HG02623 (cell line): ENCODE measurements around the gene TEX29.

ENCODE experiments used
- ATAC-seq: cut with Tn5 transposase; IDR thresholded peaks from one replicate; pipeline ENCODE4 v1.9.1; 2021; ENCODE audit warnings: moderate library complexity; ENCODE audit not compliant: unreplicated experiment

Gene TEX29

DNA sequence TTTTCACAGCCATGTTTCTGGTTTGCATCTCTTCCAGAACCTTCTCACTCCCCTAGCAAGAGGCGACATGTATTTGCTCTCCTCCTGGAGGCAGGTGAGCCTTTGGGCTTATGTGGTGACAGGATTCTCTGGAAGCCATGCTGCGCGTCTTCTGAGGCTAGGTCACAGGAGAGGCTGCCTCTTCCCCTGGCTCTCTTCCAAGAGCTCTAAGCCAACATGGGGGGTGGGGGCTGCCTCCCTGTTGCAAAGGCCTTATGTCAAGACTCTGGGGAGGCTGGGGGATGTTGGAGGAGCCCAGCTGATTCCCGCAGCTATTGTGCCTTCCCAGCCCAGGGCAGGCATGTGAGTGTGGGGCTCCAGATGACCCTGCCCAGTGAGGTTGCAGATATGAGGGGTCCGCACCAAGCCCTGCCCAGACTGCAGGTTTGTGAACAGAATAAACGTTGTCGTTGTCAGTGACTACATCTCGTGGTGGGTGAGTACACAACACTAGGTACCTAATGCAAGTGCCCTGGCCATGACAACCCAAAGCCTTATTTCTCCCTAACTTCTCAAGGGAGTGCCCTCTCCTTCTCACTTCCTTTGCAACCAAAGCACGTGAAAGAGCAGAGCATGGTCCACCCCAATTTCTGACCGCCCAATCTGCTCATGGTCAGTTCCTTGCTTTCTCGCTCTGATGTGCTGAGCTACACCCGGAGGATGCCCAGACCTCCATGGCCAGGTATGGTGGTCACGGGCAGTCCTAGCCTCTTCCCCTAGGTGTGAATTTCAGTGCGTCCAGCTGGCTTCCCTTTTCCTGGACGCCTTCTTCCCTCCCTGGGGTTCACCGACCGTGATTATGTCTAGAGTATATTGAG, 44.9 kb downstream of the TEX29 start:
- ATAC-seq, result no peak

DNA sequence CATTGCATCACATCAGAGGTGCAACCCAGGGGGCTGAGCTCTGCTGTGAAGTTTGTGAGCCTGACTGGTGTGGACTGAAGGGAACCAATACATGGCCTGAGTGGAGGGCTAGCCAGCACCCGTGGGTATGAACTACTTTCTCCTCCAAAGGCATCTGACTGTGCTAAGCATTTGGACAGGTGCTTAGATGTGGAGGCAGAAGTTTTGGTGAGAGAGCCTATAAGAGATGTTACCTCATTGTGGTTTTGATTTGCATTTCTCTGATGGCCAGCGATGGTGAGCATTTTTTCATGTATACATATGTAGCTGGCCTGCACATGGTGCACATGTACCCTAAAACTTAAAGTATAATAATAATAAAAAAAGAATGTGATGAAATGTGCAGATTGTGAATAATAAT, 46.9 kb downstream of the TEX29 start:
- ATAC-seq, result no peak

DNA sequence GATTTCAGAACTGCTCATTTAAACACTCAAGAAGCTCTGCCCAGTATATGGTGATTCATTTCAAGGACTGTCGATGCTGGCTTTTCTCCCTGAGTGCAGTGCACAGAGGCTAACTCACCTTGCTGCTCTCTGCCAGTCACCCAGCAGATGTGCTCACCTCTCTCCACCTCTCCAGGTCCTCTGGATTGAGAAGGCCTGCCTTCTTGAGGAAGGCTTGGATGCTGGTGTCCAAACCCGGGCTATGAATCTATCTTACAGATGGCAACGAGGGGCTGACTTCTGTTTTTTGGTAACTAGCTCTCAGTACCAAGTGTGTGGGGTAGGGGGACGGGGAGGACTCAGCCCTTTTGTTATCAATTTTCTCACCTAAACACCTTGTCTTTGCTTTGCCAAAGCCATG, 47.6 kb downstream of the TEX29 start:
- no peak for ATAC-seq

DNA sequence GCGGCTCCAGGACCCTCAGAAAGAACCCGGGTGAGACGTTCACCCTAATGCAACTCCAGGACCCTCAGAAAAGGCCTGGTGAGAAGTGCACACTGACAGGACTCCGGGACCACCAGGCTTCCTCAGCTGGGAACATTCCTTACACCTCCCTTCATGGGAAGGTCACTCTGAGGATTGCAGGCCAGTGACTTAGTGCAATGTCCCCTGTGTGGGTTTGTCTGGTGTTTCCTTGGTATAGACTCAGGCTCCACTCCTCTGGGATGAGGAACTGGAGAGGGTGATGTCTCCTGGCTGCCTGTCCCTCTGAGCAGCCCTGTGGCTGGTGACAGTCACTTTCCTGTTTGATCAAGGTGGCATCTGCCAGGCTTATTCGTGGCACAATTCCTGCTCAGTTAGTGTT, 49.7 kb downstream of the TEX29 start:
- ATAC-seq, result no peak

DNA sequence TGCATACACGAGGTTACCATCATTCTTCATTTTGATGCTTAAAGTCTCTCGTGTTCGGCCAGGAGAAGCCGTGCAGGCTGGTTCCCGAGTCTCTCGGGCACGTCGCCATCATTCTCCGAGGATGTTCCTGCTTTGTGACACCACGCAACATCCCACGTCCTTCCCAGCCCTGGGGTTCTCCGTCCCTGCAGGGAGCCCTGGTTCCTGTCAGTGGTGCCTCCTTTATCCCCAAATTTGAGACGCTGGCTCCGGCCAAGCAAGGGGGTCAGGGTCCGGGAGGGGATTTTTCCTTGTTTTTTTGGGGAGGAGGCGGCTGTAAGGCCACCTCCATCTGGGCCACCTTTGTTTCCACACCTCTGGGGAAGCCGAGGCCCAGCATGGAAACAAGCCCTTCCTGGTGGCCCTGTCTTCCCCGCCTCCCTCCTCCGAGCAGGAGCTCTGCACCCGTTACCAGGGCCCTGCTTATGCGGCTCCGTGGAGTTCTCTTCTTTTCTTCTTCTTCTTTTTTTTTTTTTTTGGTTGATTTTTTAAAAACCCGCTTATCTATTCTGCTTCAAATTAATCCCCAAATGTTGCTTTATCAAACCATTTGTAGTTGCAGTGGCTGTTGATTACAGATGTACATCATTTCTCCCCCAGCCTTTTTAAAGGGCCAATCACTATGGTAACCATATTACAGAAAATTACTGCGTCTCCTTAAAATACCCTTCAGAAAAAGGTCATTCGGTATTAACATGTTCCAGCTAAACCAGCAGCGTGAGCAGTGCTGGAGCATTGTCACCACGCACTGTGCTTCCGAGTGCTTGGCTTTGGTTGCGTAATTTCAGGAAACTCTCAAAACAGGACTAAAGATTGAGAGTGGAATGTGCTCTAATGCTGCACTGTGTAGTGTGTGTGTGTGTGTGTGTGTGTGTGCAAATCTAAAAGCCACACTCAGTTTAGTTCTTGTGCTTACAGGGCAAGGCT, 50.4 kb downstream of the TEX29 start:
- no peak for ATAC-seq

DNA sequence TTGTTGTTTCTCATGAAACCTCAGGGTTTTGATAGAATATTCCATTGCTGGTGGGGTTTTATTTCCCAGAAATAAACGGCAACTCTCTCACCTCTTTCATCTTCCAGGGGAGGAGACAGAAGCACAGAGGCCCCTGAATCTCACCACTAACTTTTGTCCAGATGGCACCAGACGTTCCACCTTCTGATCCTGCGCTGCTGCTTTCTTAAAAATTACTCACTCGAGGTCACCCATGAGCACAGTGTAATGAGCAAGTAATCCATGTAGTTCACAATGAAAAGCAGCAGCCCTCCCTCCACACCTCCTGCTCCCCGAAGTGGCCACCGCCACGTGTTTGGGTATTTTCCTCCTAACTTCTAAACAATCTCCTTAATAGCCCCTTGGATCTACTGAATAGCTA, 51.3 kb downstream of the TEX29 start:
- no peak for ATAC-seq

DNA sequence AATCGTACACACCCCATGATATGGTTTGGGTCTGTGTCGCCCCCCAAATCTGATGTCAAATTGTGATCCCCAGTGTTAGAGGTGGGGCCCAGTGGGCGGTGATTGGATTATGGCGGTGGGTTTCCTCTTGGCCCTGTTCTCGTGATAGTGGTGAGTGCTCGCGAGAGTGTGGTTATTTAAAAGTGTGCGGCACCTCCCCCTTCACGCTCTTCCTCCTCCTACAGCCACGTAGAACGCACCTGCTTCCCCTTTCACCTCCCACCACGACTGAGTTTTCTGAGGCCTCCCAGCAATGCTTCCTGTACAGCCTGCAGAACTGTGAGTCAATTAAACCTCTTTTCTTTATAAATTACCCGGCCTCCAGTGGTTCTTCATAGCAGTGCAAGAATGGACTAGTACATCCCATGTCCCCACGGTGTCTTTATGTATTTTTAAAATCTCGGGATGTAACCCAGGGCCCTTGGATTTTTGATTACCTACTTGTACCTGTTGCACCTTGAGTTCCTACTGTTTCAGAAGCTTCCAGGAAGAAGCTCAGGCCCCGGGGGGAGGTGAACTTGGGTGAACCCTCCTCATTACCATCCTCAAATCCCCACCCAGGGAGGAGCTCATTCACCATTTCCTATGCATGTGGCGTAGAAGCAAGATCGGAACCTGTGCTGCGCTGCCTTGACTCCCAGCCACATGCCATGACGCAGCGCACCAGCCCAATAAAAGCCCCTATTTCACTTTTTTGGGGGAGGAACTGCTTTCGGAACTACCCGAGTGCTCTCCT, 52.4 kb downstream of the TEX29 start:
- ATAC-seq, result no peak

DNA sequence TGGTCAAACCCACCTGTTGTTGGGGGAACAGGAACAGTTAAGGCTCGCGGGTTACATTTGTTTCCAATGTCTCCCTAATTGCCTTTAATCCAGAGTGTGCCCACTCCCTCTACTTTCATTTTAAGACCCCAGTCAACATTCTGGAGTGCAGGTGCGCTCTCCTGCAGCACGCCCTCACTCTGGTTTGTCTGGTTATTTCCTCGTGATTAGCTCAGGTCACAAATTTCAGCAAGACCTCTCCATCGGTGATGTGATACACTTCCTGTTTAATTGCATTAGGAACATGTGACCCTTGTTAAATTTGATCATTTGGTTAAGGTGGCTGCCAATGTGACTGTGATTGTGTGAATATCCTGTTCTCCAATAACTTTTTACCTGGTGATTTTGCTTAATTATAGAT, 53.0 kb downstream of the TEX29 start:
- no peak for ATAC-seq

DNA sequence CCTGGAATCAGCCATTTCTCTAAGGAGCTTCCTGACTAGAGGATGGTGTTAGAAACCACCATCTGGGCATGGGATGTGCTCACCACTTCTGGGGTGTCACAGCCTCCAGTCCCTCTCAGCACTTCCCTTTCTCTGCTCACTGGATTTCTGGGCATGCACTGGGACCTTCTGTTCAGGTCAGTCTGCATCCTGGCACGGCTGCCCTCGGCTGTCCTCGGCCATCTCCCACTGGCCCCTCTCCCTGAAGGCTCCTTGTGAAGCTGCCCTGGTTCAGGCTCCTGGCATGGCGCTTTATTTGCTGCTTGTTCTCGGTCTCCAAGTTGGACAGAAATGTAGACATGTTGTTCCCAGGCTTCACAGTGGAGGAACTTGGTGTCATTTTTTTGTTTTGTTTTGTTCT, 60.0 kb downstream of the TEX29 start:
- no peak for ATAC-seq

DNA sequence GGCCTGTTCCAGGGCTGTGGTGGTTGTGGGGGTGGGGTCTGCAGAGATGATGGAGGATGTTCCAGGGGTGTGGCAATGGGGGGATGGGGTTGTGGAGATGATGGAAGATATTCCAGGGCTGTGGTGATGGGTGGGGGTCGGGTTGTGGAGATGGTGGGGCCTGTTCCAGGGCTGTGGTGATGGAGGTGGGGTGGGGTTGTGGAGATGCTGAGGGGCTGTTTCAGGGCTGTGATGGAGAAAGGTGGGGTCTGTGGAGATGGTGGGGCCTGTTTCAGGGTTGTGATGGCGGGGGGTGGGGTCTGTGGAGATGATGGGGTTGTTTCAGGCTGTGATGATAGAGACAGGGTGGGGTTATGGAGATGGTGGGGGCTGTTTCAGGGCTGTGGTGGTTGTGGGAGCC, 62.0 kb downstream of the TEX29 start:
- no peak for ATAC-seq

DNA sequence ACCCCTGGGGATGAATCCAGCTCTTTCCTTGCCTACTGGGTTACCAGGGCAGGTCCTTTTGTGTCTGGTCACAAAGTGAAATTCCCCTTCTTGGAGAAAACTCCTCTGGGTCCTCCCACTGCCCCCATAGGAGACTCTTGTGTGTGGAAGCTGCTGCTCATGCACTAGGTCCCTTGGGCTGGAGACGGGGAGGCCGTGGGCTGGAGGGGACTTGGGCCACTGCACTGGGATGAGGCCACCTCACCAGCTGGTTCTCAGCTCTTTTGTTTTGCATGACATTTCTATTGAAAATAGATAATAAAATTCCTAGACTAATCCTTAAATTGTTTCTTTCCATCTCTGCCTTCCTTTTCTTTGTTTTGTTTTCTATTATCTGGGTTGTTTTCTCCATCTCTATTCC, 62.4 kb downstream of the TEX29 start:
- no peak for ATAC-seq

DNA sequence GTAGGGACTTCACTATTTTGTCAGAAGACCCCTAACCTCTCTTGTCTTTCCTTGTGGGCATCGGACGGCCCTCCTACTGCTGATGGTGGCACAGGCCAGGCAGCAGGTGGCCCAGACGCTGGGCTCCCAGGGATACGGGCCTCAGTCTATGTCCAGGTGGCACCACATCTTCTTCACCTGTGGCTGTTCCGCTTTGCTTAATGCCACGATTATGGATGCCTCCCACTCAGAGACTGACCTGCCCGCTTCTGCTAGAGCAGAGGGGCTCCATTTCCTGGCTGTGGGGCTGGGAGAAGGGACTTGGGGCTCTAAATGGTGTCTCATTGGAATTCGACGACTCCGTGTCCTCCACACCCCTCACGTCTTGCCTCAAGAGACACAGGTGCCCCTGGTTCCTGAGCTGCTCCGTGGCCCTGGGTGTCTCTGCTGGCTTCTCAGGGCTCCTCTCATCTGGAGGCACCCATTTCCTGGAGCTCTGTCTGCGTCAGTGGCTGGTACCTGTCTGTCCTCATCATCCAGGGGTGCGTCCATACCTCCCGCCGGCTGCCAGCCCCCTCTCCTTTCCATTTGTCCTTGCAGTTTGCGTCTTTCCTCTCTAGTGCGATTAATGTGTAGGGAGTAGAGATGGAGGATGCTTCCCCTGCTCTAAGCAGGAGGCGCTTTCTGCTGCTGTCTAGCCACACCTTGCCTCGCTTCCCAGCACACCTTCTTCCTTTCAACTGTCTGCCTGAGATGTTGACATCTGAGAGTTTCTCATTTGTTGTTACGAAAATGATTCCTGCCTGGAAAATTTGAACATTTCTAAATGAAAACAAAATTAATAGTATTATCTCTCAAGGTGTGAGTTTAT, 63.4 kb downstream of the TEX29 start:
- ATAC-seq, result no peak

DNA sequence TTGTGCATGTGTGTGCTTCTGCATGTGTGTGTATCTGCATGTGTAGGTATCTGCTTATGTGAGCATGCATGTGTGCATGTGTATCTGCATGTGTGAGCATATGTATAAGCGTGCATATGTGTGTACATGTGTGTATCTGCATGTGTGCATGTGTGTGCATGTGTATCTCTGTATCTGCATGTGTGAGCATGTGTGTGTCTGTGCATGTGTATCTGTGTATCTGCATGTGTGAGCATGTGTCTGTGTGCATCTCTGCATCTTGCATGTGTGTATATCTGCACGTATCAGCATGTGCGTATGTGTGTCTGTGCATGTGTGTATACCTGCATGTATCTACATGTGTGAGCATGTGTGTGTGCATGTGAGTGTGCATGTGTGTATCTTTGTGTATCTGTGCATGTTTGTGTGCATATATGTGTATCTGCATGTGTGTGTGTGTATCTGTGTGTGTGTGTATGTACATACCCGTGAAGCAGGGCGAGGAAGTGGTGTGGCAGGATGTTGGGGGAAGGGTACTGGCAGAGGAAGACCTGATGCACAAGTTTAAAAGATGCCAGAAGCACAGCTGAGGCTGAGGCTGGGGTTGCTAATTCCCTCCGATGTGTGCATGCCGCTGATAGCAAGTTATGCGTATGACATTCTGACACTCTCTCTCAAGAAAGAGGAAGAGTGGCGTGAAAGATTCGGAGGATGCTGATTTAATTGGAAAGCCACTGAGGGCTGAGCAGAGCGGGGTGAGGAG, 64.2 kb downstream of the TEX29 start:
- no peak for ATAC-seq

DNA sequence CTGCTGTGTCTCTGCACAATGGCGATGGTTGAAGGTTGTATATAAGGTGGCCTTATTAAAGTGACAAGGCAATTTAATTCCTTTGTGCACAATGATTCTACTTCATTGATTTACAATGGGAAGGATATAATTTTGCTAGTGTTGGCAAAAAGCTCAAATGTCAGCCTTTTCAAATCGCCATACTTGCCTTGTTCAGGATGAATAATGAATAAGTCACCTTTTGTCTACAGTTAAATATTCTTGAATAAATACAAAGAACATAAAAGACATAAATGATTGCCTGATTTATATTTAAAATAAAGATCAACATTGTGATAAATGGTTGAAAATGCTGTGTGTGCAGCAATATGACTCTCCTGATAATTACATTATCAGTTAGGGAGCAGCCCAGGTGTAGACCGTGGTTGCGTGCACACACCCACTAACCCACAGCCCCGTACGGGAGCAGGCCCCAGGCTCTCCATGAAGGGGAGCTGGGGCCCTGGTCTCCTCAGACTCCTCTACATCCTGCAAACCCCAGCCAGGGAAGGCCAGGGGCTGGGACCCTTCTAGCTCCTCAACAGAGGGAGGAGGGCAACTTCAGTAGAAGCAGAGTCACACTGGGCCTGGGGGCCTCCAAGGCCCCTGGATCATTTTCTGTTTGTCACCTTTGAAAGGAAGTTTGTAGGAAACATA, 64.9 kb downstream of the TEX29 start:
- no peak for ATAC-seq

DNA sequence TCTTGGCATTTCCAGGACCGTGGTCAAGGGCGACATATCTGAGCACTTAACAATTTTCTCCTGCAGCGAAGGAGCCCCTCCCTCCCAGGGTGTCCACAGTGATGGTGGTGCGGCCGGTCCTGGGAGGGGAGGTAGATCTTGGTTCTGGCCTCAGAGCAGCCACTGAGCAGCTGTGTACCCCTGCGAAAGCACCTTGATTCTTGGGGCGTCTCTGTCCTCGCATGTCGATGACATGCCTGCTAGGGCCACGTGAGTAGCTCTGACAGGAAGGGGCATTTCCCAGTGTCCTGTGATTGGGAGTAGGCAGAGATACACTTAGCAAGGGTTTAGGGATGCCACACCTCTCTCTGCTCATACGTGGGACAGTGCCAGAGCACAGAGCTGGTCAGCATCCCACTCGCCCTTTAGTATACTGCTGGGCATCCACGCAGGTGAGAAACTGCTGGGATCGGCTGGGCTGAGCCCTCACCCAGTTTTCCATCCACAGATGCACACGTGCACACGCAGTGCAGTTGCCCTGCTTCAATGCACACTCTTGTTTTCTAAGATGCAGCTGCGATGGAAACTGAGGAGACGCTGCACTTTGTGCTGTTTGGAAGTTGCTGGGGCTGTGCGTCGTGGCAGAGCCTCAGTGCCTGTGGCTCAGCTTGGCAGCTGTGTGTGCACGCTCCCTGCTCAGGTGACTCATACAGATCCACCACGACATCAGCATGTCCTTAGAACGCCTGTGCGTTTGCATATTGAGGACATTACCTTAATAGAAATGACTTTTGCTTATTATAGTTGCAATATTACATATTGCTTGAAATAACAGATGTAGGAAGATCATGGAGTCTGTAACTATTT, 66.8 kb downstream of the TEX29 start:
- ATAC-seq, result no peak

DNA sequence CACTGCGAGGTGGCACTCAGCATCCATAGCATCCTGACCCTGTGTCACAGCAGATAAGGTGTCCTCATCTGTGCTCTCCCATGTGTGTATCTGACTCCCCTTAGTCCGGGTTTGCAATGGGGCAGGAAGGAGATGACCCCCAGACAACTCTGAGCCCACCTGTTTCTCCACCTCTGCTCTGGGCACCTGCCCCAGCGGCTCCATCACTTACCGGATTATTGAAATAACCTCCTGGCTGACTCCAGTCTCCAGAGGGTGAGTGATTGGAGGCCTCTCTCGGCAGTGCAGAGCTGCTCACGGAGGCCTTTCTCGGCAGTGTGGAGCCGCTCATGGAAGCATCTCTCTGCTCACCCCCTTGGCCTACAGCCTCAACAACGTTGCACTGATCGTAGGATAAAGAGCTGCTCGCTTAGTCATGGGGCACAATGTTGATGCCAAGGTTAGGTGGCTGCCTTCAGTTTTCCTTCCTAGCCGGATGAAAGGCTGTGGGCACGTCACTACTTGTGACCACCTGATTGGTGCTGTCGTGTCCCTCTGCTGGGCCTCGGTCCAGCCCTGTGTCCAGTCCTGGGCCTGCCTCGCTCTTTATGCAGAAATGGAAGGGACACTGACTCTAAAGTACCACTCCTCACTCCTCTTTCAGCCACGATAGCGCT, 67.6 kb downstream of the TEX29 start:
- ATAC-seq, result no peak

DNA sequence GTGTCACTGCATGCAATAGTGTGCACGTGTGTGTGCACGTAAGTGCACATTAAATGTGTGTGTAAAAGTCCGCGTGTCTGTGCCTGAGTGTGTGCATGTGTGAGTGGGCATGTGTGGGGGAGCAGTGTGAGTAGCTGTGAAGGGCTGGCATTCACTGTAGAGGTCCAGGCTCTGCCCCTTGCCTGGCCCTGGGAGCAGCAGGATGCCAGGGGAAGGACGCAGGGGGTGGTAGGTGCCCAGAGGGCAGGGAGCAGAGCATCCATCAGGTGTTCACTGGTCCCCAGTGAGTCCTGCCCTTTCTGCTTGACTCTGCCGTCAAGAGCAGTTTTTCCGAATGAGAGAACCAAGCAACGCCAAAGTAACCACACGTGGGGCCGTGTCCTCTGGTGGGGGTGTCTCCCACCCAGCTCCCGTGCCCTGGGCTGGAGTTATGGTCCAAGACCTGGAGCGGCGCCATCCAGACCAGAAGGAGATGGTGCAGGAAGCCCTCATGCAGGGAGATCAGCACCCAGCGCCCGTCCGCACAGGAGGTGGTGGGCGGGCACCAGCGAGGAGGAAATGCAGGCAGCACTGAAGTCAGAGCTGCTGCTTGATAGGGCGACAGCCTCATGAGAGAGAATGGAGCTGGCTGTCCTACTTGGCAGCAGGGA, 68.5 kb downstream of the TEX29 start:
- no peak for ATAC-seq
